HG03175 (cell line): ENCODE measurements around the gene RFC4.

ENCODE experiments used
- ATAC-seq: cut with Tn5 transposase; IDR thresholded peaks from one replicate; pipeline ENCODE4 v1.9.1; 2021; ENCODE audit warnings: mild to moderate bottlenecking, moderate library complexity; ENCODE audit not compliant: unreplicated experiment

The RFC4 gene

DNA sequence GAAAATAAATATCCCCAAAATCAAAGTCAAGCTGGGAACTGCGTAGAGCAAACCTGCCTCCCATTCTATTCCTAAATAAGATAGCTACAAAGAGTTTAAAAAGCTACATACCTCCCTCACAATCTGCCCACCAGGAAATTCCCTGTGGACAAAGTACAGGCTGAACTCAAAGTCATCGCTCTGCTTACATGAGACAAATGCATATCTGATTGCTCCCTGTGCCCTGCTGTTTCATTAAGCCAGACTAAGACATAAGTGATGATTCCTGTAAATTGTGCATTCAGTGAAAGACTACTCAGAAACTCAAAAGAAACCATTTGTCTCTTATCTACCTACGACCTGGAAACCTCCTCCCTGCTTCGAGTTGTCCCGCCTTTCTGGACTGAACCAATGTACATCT lies 51.4 kb downstream of the RFC4 start:
- ATAC-seq, result no peak

DNA sequence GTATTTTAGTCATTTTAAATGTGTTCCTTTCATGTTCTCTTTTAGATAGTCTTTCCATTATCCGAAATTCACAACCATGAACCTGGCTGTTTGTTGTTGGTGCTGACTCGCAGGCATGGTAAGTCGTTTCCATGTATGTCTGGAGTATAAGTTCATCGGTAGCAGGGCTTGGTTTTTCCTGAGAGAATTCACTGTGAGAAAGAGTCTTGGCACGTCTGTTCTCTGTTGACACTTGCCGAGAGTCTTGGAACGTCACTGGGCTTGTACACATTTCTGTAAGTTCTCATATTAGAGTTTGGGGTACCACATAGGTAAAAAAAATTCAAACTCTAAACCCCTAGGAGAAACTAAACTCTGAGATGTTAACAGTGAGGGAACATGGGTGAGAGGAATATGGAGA lies 52.3 kb downstream of the RFC4 start:
- no peak for ATAC-seq

DNA sequence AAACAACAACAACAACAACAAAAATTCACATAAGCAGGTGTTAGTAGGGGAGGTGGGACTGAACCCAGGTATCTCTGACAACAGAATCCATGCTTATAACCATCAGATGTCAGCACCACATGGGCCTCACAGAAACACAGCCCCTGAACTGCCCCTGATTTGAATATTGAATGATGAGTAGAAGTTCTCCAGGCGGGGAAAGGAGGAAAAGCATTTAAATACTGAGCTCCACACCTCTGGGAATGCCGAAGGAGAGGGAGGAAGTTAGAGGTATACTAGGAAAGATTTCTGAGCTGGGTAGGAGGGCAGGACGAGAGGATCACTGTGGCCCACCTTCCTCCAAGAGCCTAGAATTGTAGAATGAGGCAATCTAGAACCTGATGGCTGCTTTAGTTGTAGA lies 54.8 kb downstream of the RFC4 start:
- ATAC-seq, result no peak

DNA sequence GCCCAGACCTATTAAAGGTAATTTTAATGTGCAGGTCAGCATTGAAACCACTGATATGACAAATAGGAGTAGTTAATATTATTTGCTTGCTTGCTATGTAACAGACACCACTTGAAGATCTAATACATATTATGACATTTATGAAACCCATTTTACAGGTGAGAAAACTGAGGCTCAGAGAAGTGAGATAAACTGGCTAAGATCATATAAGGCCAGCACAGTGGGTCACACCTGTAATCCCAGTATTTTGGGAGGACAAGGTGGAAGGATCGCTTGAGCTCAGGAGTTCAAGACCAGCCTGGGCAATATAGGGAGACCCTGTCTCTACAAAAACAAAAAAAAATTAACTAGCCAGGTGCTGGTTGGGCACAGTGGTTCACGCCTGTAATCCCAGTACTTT lies 56.0 kb downstream of the RFC4 start:
- ATAC-seq, result no peak

DNA sequence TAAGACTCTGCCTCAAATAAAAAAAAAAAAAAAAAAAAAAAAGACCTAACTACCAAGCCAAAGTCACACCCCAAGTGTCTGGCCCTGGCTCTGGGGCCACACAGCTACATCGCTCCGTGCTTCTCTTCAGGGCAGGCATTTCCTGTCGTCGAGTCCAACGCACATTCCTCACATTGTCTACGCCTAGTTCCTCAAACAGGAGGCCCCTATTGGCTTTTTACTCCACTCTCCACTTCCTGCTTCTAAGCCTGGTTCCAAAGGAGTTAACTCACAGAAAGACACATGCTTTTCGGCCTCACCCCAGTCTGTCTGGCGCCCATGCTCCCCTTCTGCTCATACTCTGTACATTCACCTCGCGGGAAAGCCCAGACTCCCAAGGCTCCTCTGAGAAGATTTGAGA lies 60.3 kb downstream of the RFC4 start:
- no peak for ATAC-seq

DNA sequence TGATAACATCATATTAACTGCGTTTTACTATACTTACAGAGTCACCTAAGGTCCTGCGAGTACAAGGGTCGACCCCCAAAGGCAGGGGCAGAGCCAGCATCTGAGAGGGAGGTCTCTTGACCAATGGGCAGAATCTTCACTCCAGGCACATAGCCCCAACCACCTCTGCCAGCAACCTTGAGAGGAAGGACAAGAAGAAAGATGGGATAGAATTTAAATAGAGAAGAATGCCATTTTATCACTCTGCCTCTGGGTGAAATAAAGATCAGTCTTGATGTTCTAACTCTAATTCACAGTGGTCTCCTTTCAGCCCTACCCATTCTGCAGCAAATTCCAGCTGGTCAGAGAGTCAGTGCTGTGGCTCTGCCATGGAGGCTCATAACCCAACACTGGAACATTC lies 62.6 kb downstream of the RFC4 start:
- no peak for ATAC-seq

DNA sequence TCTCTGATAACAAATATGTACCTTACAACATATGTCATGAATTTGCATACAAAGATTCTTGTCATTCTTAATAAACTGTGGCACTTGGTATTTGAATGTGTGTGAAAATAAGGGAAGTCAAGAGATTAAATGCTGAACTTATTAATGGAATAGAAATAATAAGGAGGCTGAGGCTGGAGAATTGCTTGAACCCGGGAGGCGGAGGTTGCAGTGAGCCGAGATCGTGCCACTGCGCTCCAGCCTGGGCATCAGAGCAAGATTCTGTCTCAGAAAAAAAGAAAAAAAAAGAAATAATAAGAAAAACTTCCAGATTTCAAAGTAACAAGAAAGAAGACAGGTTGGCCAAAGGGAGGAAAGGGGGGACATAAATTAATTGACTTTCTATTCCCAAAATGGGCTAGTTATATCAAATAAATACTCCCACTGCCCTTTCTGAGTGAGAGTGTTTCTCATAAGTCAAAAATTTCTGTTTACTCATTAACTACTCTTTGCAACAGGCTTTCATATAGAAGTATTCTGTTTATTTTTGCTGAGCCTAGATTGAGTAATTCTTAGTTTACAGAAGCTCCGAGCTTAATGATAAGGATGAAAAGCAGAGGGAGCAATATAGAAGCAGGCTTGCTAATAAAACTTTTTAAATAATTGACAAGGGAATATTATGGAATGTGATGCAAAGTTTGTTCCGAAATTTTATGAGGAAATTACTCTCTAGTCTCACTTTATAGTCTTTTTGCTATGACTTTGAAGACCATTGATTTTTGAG lies 63.5 kb downstream of the RFC4 start:
- ATAC-seq, result no peak
